GM12878 (cell line): Measurements from ENCODE around the gene OTUD4. TPM values are rescaled to one million over a fixed set of nuclear protein-coding genes. Genes with fewer than 3 reads are reported as not detected.
A peak's percentile ranks its signal among the peaks of the same experiment; 100 is the strongest.

Experiments used
- ATAC-seq: fragments of 200-7000 bp; cut with Tn5 transposase; 3 replicates; pipeline ENCODE4 v1.9.1; 2020; ENCODE audit warnings: mild to moderate bottlenecking, moderate library complexity
- BruUV-seq: library from RNA; stranded (reverse); fragments of 400-500 nt; replicated peaks from 2 replicates; lab custom pipeline; 2021; lab: Mats Ljungman, UMichigan
- CTCF ChIA-PET: fragments of 300-600 bp; sonication (Branson Sonifier 250); formaldehyde crosslinking; extraction: SDS; loops from one replicate; lab custom pipeline; 2021; ENCODE audit warnings: inconsistent platforms; lab: Yijun Ruan, JAX
- POLR2A ChIA-PET: fragments of 350-600 bp; formaldehyde crosslinking; extraction: SDS; loops from one replicate; lab custom pipeline; 2021; ENCODE audit warnings: inconsistent platforms; lab: Charles Lee
- RAD21 ChIA-PET: fragments of 300-600 bp; sonication (Branson Sonifier 250); formaldehyde crosslinking; loops from one replicate; lab custom pipeline; 2023; ENCODE audit warnings: antibody characterized with exemption; ENCODE audit not compliant: unreplicated experiment; lab: Charles Lee
- SMC1A ChIA-PET: fragments of 300-600 bp; sonication (Branson Sonifier 250); formaldehyde crosslinking; loops from one replicate; lab custom pipeline; 2023; ENCODE audit not compliant: unreplicated experiment, uncharacterized antibody; lab: Charles Lee
- DNase-seq: peaks from one replicate; pipeline ENCODE4 v3.0.0-alpha.2; 2011; ENCODE audit warnings: low read depth, low spot score
- FAIRE-seq: peaks from 3 replicates; lab custom pipeline; 2011; peaks lifted over from hg19 to GRCh38; lab: Jason Lieb, UNC
- H2AFZ ChIP-seq: 2 replicates; pipeline ENCODE4 v1.6.0; 2011; ENCODE audit warnings: low read depth, low read length, control low read depth; ENCODE audit not compliant: control insufficient read depth
- H3K27ac ChIP-seq: 2 replicates; pipeline ENCODE4 v1.5.1; 2011; ENCODE audit warnings: control low read depth; ENCODE audit not compliant: control insufficient read depth, insufficient read depth
- H3K27me3 ChIP-seq, 2 experiments: replicated peaks in 1 of 2; 2 replicates each; pipeline versions ENCODE4 v1.6.0 to v1.6.1; 2011; ENCODE audit warnings: low read length in 1 of 2; ENCODE audit not compliant: control insufficient read depth in 2 of 2, insufficient read depth in 2 of 2
- H3K36me3 ChIP-seq, 2 experiments: 2 replicates each; pipeline ENCODE4 v1.5.1; 2011; ENCODE audit warnings: low read length in 1 of 2; ENCODE audit not compliant: control insufficient read depth in 2 of 2, insufficient read depth in 2 of 2
- H3K4me1 ChIP-seq: 2 replicates; pipeline ENCODE4 v1.6.1; 2011; ENCODE audit warnings: mild to moderate bottlenecking, low read length, moderate library complexity, mixed read lengths; ENCODE audit not compliant: control insufficient read depth, insufficient read depth
- H3K4me2 ChIP-seq: 2 replicates; pipeline ENCODE4 v1.6.0; 2011; ENCODE audit warnings: control low read depth; ENCODE audit not compliant: control insufficient read depth, insufficient read depth
- H3K4me3 ChIP-seq: fragments of 200-600 bp; sonication (generic); 2 replicates; pipeline ENCODE4 v1.5.1; 2016
- H3K79me2 ChIP-seq: 2 replicates; pipeline ENCODE4 v1.6.0; 2011; ENCODE audit warnings: low read length; ENCODE audit not compliant: control insufficient read depth, insufficient read depth
- H3K9ac ChIP-seq: 2 replicates; pipeline ENCODE4 v1.8.0; 2011; ENCODE audit warnings: low read length, control low read depth, mixed read lengths; ENCODE audit not compliant: control insufficient read depth, insufficient read depth
- H3K9me3 ChIP-seq: replicated peaks from 3 replicates; pipeline ENCODE4 v1.5.1; 2011; ENCODE audit warnings: mild to moderate bottlenecking, low read length; ENCODE audit not compliant: control insufficient read depth, insufficient read depth
- H4K20me1 ChIP-seq: 2 replicates; pipeline ENCODE4 v1.6.0; 2011; ENCODE audit not compliant: control insufficient read depth, insufficient read depth
- ATF2 ChIP-seq: IDR thresholded peaks from 2 replicates; pipeline ENCODE4 v1.6.1; 2012; ENCODE audit warnings: low read length, inconsistent platforms
- CREM ChIP-seq: IDR thresholded peaks from 2 replicates; pipeline ENCODE4 v1.6.1; 2014; ENCODE audit warnings: antibody characterized with exemption, low read depth
- IRF4 ChIP-seq: IDR thresholded peaks from 2 replicates; pipeline ENCODE4 v1.6.1; 2011; ENCODE audit warnings: low read depth, low read length
- LARP7 ChIP-seq: fragments of 450-650 bp; IDR thresholded peaks from 2 replicates; pipeline ENCODE4 v1.6.1; 2017; ENCODE audit warnings: mild to moderate bottlenecking
- SKIL ChIP-seq: fragments of 450-650 bp; IDR thresholded peaks from 2 replicates; pipeline ENCODE4 v1.6.1; 2017; ENCODE audit warnings: mild to moderate bottlenecking, low read depth, inconsistent platforms; ENCODE audit not compliant: poor library complexity, severe bottlenecking
- TCF12 ChIP-seq: IDR thresholded peaks from 2 replicates; pipeline ENCODE4 v1.6.1; 2011; ENCODE audit warnings: low read depth, mild to moderate bottlenecking, low read length
- TCF7 ChIP-seq: IDR thresholded peaks from 2 replicates; pipeline ENCODE4 v1.6.1; 2014; ENCODE audit warnings: antibody characterized with exemption, borderline replicate concordance
- USF1 ChIP-seq: IDR thresholded peaks from 2 replicates; pipeline ENCODE4 v1.6.1; 2011; ENCODE audit warnings: borderline replicate concordance, low read depth, mild to moderate bottlenecking, moderate library complexity, mixed read lengths, low read length; ENCODE audit not compliant: insufficient read depth; ENCODE audit errors: extremely low read length
- WGBS: methylation state at CpG from one replicate; pipeline ENCODE4 v1.1.6; 2016; ENCODE audit warnings: low lambda C conversion rate; ENCODE audit not compliant: insufficient replicate concordance, insufficient coverage; ENCODE audit errors: missing lambda C conversion rate; 5-methylcytosine and 5-hydroxymethylcytosine counted together
- in situ Hi-C: fragments of 300-500 bp; cut with MboI; formaldehyde crosslinking; loops from 9 replicates; pipeline ENCODE4 v1.14.3; 2018; ENCODE audit warnings: mixed read lengths
- intact Hi-C: fragments of 100-400 bp; cut with micrococcal nuclease; formaldehyde crosslinking; loops from one replicate; pipeline ENCODE4 v1.14.2; 2022; ENCODE audit not compliant: unreplicated experiment
- polyA plus RNA-seq, 11 experiments: library from polyadenylated mRNA; depleted of rRNA in 4 of 11; unstranded in 6 of 11; stranded (reverse) in 5 of 11; fragments of >200 nt; fragmentation: Nextera tagmentation in 4 of 11; fragmentation: Illumina TruSeq in 1 of 11; extraction: Ambion mirVana in 4 of 11; extraction: Trizol in 1 of 11; gene quantifications; 1 replicate in 1 of 11; 2 replicates in 10 of 11; pipeline versions ENCODE4 v1.2.1 to v1.2.3, GENCODE V29; 2011 to 2016; ENCODE audit warnings: inconsistent platforms in 2 of 11, missing spikeins in 2 of 11, low read depth in 1 of 11
- total RNA-seq, 4 experiments: library from RNA; depleted of rRNA in 3 of 4; stranded (reverse); fragments of >200 nt in 3 of 4; fragmentation: Illumina TruSeq in 1 of 4; extraction: Trizol in 1 of 4; gene quantifications; 2 replicates each; pipeline versions ENCODE4 v1.2.1 to v1.2.3, GENCODE V29; 2013 to 2021

Gene OTUD4
- total and polyA plus RNA-seq, 10 of the 15 experiments (the other 5 are each of a cell fraction or from before 2014, with no cell fraction given) = 2.2 to 26.3 (median 14.2) TPM

GRCh38 chr4:145182222-145182621 is 1.8 kb upstream of the OTUD4 start (continued):
- TF ChIP-seq SKIL = no peak
- TF ChIP-seq CREM = peak; percentile 32; the same call in 1 of the 2 replicates
- 0 out of 2 replicates have a peak, but pooled peaks have one; percentile 34 for TF ChIP-seq TCF12
- 0 out of 2 replicates have a peak, but pooled peaks have one; percentile 23 for TF ChIP-seq IRF4

- Histone ChIP-seq H3K27me3 (no peaks in the 10 kb centered on the region), H3K9me3 (no peaks in the 10 kb centered on the region), H3K4me3 (peak overlapping the region; percentile 91), H3K4me2 (peak overlapping the region; percentile 99), H3K79me2 (peaks cover 36% of the 10 kb centered on the region), H3K4me1 (peaks cover 25% of the 10 kb centered on the region), H4K20me1 (no peaks in the 10 kb centered on the region), H3K36me3 (no peaks in the 10 kb centered on the region), H2AFZ (peak overlapping the region; percentile 90), H3K27ac (peak overlapping the region; percentile 86), H3K9ac (peak overlapping the region; percentile 88)
- no peak for TF ChIP-seq ATF2
- TF ChIP-seq USF1 = no peak
- no peak for TF ChIP-seq TCF7
- TF ChIP-seq LARP7 = no peak
- no peak for DNase-seq
- ATAC-seq = no peak
- ChIA-PET SMC1A (interaction anchor here (0.7 to 2.2 kb wide), 5 partner anchors 17 to 436 kb away, joined by 3 to 9 read pairs (median 4); no protein-coding TSS in a partner anchor), POLR2A (interaction anchor here (0.6 to 1.2 kb wide), 3 partner anchors 8 to 428 kb away, joined by 3 to 4 read pairs (median 4); no protein-coding TSS in a partner anchor), RAD21 (interaction anchor here (0.9 to 1.5 kb wide), 2 partner anchors 10 to 53 kb away, joined by 3 read pairs; no protein-coding TSS in a partner anchor), CTCF (interaction anchor here (0.7 to 2.1 kb wide), 6 partner anchors 14 to 428 kb away, joined by 3 to 7 read pairs (median 3); no protein-coding TSS in a partner anchor)
- BruUV-seq = no TSS peak
- in situ Hi-C loops (no loop called here), intact Hi-C loops (loop anchor here (2.0 to 10.0 kb wide), 3 partner anchors 438 to 1094 kb away; partner anchors contain the start of genes MMAA and ZNF827)
- no peak for FAIRE-seq
- 3% methylated on average over 7 of the region's 7 CpGs for WGBS
Observed at GRCh38 chr4:145181091-145181501, 707 bp upstream of the OTUD4 start.
